SK-N-SH treated with all-trans-retinoic acid at 6 μM for 48 hours (cell line): ENCODE data around the gene TOGARAM1.

Experiments used
- ARNTL ChIP-seq: fragments of 450-650 bp; formaldehyde crosslinking; IDR thresholded peaks from 2 replicates; pipeline ENCODE4 v1.5.0; 2020; ENCODE audit warnings: low read depth, mild to moderate bottlenecking, moderate library complexity, borderline replicate concordance
- CREB5 ChIP-seq: fragments of 250-450 bp; sonication (Bioruptor Pico); IDR thresholded peaks from 2 replicates; pipeline ENCODE4 v1.5.1; 2020; ENCODE audit warnings: low read depth, mild to moderate bottlenecking, moderate library complexity
- CSDC2 ChIP-seq: fragments of 250-450 bp; sonication (Bioruptor Pico); IDR thresholded peaks from 2 replicates; pipeline ENCODE4 v1.5.0; 2020; ENCODE audit warnings: mild to moderate bottlenecking, moderate library complexity
- ESRRG ChIP-seq: fragments of 250-450 bp; sonication (Bioruptor Pico); IDR thresholded peaks from 2 replicates; pipeline ENCODE4 v1.6.1; 2021; ENCODE audit warnings: mild to moderate bottlenecking
- PATZ1 ChIP-seq: fragments of 250-450 bp; sonication (Bioruptor Pico); IDR thresholded peaks from 2 replicates; pipeline ENCODE4 v1.8.0; 2020; ENCODE audit warnings: mild to moderate bottlenecking, moderate library complexity, borderline replicate concordance
- POU6F1 ChIP-seq: fragments of 250-450 bp; sonication (Bioruptor Pico); IDR thresholded peaks from 2 replicates; pipeline ENCODE4 v1.8.0; 2021; ENCODE audit warnings: low read depth, mild to moderate bottlenecking, moderate library complexity, borderline replicate concordance
- PPARA ChIP-seq: fragments of 250-450 bp; sonication (Bioruptor Pico); IDR thresholded peaks from 2 replicates; pipeline ENCODE4 v1.5.0; 2020; ENCODE audit warnings: mild to moderate bottlenecking, borderline replicate concordance
- RARB ChIP-seq: fragments of 250-450 bp; sonication (Bioruptor Pico); IDR thresholded peaks from 2 replicates; pipeline ENCODE4 v1.8.0; 2021; ENCODE audit warnings: mild to moderate bottlenecking, moderate library complexity
- ZC3H10 ChIP-seq: fragments of 250-450 bp; sonication (Bioruptor Pico); IDR thresholded peaks from 2 replicates; pipeline ENCODE4 v1.5.1; 2021; ENCODE audit warnings: mild to moderate bottlenecking, moderate library complexity
- ZFP3 ChIP-seq: fragments of 250-450 bp; sonication (Bioruptor Pico); IDR thresholded peaks from 2 replicates; pipeline ENCODE4 v1.5.0; 2020; ENCODE audit warnings: mild to moderate bottlenecking, moderate library complexity
- ZFP30 ChIP-seq: fragments of 450-650 bp; formaldehyde crosslinking; IDR thresholded peaks from 2 replicates; pipeline ENCODE4 v1.5.0; 2022; ENCODE audit warnings: mild to moderate bottlenecking, moderate library complexity

GRCh38 chr14:45091710-45092109 is 129.7 kb downstream of the TOGARAM1 start:
- TF ChIP-seq CREB5 (CRISPR knock-in tag) (no peak), ARNTL (CRISPR knock-in tag) (no peak), ESRRG (CRISPR knock-in tag) (no peak), PATZ1 (CRISPR knock-in tag) (no peak), PPARA (CRISPR knock-in tag) (no peak), POU6F1 (CRISPR knock-in tag) (no peak), ZFP3 (CRISPR knock-in tag) (no peak), ZFP30 (no peak), CSDC2 (CRISPR knock-in tag) (no peak), RARB (CRISPR knock-in tag) (no peak), ZC3H10 (CRISPR knock-in tag) (no peak)
